Stimulated activated effector memory CD8-positive, alpha-beta T cell treated with anti-CD3 and anti-CD28 coated beads, Interleukin-12 subunit alpha, Interleukin-12 subunit beta, amount 100 ng/mL, for 72 hours (primary cell): Measurements from ENCODE around the gene PAXX.

Source experiments
- ATAC-seq: fragments of 150-1000 bp; cut with Tn5 transposase; 2 replicates; pipeline ENCODE4 v1.10.0; 2021
- DNase-seq, 2 donors: peaks; one replicate each; pipeline ENCODE4 v3.0.0; 2021 to 2022; ENCODE audit warnings: low spot score in 2 of 2
- H3K27ac Mint-ChIP-seq: one replicate; pipeline ENCODE4 v1.8.0; 2022; ENCODE audit warnings: mild to moderate bottlenecking, mixed read lengths
- H3K36me3 Mint-ChIP-seq: one replicate; pipeline ENCODE4 v1.8.0; 2022; ENCODE audit warnings: mild to moderate bottlenecking, mixed read lengths
- H3K4me1 Mint-ChIP-seq: one replicate; pipeline ENCODE4 v1.8.0; 2022; ENCODE audit warnings: mixed read lengths
- H3K4me3 Mint-ChIP-seq: one replicate; pipeline ENCODE4 v1.8.0; 2022; ENCODE audit warnings: mild to moderate bottlenecking, mixed read lengths
- H3K9me3 Mint-ChIP-seq: one replicate; pipeline ENCODE4 v1.8.0; 2022; ENCODE audit warnings: mixed read lengths

PAXX gene, protein sequence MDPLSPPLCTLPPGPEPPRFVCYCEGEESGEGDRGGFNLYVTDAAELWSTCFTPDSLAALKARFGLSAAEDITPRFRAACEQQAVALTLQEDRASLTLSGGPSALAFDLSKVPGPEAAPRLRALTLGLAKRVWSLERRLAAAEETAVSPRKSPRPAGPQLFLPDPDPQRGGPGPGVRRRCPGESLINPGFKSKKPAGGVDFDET

DNA sequence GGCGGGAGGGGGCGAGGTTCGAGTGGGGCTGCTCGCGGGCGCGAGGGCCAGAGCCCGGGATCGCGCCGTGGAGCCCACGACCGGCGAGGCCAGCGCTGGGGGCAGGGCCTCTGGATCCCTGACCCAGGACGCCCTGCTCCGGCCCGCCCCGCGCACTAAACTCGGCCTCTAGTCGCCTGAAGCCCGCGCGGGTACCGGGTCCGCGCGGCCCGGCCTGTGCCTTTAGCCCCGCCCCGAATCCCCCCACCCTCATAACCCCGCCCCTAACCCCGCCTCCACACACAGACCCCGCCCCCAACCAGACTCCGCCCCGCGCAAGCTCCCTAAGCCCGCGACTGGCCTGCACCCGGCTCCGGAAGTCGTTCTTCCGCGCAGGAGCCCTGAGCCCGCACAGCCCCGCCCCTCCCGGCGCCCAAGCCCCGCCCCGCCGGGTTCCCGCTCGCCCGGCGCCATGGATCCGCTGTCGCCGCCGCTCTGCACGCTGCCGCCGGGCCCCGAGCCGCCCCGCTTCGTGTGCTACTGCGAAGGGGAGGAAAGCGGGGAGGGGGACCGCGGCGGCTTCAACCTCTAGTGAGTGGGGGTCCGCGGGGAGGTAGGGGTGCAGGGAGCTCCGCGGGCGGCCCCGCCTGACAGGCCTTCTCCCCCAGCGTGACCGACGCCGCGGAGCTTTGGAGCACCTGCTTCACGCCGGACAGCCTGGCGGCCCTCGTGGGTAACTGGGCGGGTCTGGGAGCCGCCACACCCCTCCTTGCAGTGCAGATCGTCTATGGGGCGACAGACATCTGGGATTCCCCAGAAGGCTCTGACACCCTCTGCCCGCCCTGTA lies at the start of gene PAXX:
Gene PAXX (plus strand): TSS at position 430 of the 826 bp plus-strand sequence. CDS start 22 bp downstream, at position 452.
- ATAC-seq (peak; percentile 87), DNase-seq (peak; percentile 94 to 98)
- peak within 1 kb of the TSS; percentile 79 for H3K4me3 Mint-ChIP-seq
- H3K9me3 Mint-ChIP-seq, result no peaks in the 10 kb centered on the region
- H3K27ac Mint-ChIP-seq, result peak within 1 kb of the TSS; percentile 83
- H3K36me3 Mint-ChIP-seq, result peaks cover 14% of the 10 kb centered on the region
- H3K4me1 Mint-ChIP-seq, result peaks cover 37% of the 10 kb centered on the region

DNA sequence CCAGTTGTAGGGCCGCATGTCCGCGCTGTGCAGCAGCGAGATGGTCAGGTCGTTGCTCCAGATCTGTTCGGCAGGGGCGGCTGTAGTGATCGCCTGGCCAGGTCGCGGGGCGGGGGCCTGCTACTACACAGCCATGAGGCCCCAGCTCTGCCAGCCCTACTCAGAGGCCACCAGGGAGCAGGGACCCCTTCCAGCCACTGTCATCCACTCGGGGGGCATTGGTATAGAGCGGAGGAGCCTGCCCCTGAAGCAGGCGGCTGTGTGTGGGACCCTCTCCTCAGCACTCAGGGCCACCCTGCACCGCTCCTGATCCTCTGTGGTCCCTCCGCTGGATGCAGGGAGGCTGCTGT lies 49.4 kb upstream of the PAXX start:
- Mint-ChIP-seq H3K9me3 (no peaks in the 10 kb centered on the region), H3K4me3 (peak overlapping the region; percentile 66), H3K4me1 (peaks cover 26% of the 10 kb centered on the region), H3K27ac (peak overlapping the region; percentile 80), H3K36me3 (peaks cover 64% of the 10 kb centered on the region)
- no peak for DNase-seq
- no peak for ATAC-seq

DNA sequence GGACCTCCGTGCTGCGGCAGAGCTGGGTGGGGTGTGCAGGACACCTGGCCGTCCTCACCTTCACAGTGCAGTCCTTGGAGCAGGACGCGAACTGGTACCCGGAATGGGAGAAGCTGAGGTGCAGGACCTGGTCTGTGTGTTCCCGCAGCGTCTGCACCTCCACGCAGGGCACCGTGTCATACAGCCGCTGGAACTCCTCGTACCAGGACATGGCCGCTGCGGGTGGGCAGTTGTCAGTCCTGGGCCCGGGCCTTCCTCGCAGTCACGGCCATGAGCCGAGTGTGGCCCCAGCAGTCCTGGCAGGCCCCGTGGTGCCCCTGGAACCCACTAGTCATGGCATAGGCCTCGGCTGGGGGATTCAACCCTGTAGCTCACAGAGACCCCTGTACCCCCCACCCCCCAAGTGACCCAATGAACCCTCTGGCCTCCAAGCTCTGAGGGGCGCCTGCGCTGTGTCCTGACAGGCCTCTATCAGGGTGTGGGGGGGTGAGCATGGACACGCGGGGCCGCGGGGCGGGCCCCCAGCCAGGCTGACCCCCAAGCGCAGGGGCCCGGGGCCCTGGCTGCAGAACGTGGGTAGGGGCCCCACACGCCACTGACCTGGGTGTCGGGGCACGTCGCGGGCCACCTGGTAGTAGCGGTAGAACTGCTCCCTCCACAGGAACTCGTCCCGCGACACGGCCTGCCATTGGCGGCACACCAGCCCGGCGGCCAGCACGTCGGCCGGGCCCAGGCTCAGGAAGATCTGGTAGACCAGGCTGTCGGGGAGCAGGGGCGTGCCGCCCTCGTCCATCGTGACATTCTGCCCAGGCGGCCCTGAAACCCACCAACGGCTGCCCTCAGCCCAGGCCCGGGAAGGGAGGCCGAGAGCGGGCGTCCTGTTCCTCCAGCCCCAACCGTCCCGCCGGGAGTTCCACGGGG lies 48.7 kb upstream of the PAXX start:
- Mint-ChIP-seq H3K4me3 (peak overlapping the region; percentile 66), H3K9me3 (no peaks in the 10 kb centered on the region), H3K36me3 (peaks cover 63% of the 10 kb centered on the region), H3K4me1 (peaks cover 26% of the 10 kb centered on the region), H3K27ac (peak overlapping the region; percentile 80)
- peak; percentile 51 for ATAC-seq
- DNase-seq, result peak; percentile 50 to 79

DNA sequence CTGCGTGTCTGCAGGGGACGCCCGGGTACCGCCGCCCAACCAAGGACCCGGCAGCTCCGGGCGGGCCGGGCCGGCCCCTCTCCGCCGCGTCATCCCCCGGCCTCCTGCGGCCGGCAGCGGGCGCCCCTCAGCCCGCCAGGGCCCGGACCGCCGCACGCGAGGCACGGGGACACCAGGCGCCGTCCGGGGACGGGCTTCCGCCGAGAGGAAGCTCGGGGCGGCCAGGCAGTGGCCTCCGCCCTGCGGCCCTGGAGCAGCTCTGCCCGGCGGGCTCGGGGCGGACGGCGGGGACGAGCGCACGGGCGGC lies 48.1 kb upstream of the PAXX start:
- ATAC-seq (peak; percentile 60), DNase-seq (no peak)
- Mint-ChIP-seq H3K27ac (peak overlapping the region; percentile 80), H3K4me1 (peaks cover 25% of the 10 kb centered on the region), H3K36me3 (peaks cover 57% of the 10 kb centered on the region), H3K4me3 (peak overlapping the region; percentile 66), H3K9me3 (no peaks in the 10 kb centered on the region)

DNA sequence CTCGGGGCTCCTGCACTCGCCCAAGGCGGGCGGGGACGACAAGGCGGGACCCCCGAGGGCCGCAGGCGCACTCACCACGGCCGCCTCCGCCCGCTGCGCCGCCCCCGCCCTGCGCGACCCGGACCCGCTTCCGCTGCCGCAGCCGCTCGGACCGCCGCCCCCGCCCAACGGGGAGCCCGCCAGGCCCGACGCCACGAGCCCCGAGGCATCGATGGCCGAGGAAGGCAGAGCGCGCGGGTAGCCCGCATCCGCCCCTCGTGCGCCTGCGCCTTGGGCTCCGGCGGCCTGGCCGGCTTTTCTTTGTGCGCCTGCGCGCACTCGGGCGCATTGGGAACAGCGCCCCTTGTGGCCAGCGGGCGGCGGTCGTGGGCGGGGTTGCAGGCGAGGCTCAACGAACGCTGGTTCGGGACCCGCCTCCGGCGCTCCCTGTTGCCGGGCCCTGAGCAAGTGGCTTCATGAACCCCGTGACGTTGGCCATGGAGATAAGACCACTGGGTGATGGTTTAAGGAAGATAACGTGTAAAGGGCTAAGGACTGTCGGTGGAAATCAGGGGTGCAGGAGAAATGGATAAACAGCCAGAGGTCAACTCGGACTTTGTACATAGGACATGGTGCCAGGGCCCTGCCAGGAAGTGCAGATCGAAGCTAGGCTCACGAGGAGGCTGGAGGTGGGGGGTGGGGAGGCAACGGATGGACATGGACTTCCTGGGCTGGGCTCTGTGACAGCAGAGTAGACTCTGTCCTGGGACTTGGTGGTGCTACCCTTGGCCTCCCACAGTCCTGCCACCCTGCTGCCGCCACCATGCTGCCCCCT lies 47.5 kb upstream of the PAXX start, which contains the start of the genes C8G and FBXW5:
Gene C8G (plus strand): TSS at position 725 of the 814 bp plus-strand sequence. CDS start 78 bp downstream, at position 803.
Gene FBXW5 (minus strand): TSS at position 220 of the 814 bp plus-strand sequence. CDS start 655 bp downstream, outside the sequence.
- peaks cover 51% of the 10 kb centered on the region for H3K36me3 Mint-ChIP-seq
- H3K4me3 Mint-ChIP-seq, result peak within 1 kb of the TSS; percentile 66
- H3K4me1 Mint-ChIP-seq, result peaks cover 21% of the 10 kb centered on the region
- no peaks in the 10 kb centered on the region for H3K9me3 Mint-ChIP-seq
- peak within 1 kb of the TSS; percentile 87 for H3K27ac Mint-ChIP-seq
- DNase-seq (peak; percentile 98 to 99), ATAC-seq (peak; percentile 81)

DNA sequence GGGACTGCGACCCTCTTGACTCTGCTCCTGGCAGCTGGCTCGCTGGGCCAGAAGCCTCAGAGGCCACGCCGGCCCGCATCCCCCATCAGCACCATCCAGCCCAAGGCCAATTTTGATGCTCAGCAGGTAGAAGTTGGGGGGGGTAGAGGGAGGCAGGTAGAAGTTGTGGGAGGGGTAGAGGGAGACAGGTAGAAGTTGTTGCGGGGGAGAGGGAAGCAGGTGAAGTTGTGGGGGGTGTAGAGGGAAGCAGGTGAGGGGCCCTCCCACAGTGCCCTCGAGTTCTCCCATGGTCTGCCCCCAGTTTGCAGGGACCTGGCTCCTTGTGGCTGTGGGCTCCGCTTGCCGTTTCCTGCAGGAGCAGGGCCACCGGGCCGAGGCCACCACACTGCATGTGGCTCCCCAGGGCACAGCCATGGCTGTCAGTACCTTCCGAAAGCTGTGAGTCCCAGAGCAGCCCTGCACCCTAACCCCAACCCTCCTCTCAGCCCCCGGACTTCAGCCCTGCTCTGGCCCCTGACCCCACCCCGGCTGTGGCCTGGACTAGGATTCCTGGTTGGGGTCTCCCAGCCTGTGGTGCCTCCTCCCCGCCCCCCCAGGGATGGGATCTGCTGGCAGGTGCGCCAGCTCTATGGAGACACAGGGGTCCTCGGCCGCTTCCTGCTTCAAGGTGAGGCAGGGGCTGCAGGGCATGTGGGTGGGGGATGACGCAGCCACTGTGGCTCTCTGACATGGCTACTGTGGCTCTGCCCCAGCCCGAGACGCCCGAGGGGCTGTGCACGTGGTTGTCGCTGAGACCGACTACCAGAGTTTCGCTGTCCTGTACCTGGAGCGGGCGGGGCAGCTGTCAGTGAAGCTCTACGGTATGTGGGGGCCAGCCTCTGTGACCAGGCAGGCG lies 46.6 kb upstream of the PAXX start:
- no peak for ATAC-seq
- Mint-ChIP-seq H3K9me3 (no peaks in the 10 kb centered on the region), H3K4me1 (peaks cover 28% of the 10 kb centered on the region), H3K36me3 (peaks cover 42% of the 10 kb centered on the region), H3K27ac (no peak overlapping the region), H3K4me3 (peak overlapping the region; percentile 66)
- DNase-seq, result no peak

DNA sequence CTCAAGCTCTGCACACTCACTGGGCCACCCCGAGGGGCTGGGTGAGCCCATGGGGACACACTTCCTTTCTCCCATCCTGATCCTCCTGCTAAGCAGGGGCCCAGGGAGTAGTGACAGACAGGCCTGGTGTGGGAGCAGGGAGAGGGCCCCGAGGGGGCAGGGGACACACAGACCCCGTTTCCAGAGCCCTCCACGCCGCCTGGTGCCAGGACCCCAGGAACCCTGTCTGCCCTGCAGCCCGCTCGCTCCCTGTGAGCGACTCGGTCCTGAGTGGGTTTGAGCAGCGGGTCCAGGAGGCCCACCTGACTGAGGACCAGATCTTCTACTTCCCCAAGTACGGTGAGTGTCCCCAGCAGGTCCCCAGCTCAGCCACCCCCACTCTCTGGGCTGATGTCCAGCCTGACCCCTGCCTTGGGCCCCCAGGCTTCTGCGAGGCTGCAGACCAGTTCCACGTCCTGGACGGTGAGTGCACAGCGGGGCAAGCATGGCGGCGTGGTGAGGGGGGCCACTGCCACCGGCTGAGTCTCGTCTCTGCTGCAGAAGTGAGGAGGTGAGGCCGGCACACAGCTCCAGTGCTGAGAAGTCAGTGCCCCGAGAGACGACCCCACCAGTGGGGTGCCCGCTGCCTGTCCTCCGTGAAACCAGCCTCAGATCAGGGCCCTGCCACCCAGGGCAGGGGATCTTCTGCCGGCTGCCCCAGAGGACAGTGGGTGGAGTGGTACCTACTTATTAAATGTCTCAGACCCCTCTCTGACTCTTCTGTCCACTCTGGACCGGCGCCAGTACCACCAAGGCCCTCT lies 45.8 kb upstream of the PAXX start:
- Mint-ChIP-seq H3K27ac (no peak overlapping the region), H3K4me1 (peaks cover 28% of the 10 kb centered on the region), H3K4me3 (no peak overlapping the region), H3K9me3 (no peaks in the 10 kb centered on the region), H3K36me3 (peaks cover 34% of the 10 kb centered on the region)
- DNase-seq (no peak), ATAC-seq (no peak)

DNA sequence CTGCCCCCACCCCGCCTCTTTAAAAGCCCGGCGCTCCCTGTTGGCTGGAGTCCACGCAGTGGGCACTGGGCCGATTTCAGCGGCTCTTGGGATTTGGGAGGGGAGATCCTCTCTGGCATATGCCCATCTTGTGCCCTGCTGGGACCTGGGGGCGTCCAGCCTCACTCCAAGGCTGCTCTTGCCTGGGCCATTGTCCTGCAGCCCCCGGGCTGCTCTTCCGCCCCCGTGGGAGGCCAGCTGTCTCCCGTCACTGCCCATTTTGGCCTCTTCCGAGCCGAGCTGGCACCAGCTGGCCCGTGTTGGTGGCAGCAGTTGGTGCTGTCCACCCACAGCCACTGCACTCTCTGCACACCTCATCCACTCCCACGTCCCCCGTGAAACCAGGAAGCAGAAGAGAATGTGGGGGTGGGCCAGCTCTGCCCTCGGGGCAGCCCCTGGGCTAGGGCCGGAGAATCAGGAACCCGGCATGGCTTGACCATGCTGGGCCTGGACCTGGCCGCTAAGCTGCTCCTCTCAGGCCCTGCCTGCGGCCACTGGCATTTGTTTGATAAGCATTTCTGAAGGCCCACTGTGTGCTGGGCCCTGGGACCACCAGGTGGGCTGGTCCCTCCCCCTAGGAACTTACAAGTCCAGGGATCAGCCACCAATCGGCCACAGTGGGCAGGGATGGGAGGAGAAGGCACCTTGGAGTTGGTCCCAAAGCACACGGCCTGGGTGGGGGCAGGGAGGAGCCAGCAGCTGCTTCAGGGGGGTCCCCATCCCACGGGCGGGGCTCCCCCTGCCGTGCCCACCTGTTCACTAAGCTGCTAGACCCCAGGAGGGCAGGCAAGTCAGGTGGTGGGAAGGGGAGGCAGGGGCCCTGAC lies 45.0 kb upstream of the PAXX start:
- H3K4me3 Mint-ChIP-seq, result no peak overlapping the region
- H3K36me3 Mint-ChIP-seq, result peaks cover 26% of the 10 kb centered on the region
- H3K9me3 Mint-ChIP-seq, result no peaks in the 10 kb centered on the region
- DNase-seq, result no peak
- peaks cover 22% of the 10 kb centered on the region for H3K4me1 Mint-ChIP-seq
- no peak for ATAC-seq
- H3K27ac Mint-ChIP-seq, result no peak overlapping the region

DNA sequence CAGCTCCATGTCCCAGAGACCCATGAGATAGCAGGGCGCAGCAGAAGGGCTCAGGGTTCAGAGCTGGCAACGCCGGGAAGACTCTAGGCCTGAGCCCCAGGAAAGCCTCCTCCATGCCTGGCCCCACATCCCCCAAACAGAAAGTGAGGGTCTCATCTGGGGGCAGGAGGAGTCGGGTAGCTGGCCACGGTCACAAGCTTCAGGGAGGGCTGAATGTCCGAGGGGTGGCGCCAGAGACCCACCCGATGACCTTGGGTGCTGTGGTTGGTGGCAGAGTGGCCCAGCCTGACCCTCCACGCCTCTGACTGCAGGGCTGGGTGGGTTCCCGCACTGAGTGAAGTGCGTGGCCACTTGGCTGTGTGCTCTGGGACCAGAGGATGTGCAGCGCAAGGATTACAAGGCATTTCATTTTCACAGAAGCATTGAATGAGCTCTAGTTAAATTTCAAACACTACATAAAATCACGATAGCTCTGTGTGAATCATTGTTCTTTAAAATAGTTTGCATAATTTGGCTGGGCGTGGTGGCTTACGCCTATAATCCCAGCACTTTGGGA lies 44.2 kb upstream of the PAXX start:
- Mint-ChIP-seq H3K27ac (peak overlapping the region; percentile 92), H3K4me1 (peaks cover 15% of the 10 kb centered on the region), H3K36me3 (peaks cover 18% of the 10 kb centered on the region), H3K4me3 (peak overlapping the region; percentile 76), H3K9me3 (no peaks in the 10 kb centered on the region)
- ATAC-seq, result no peak
- no peak for DNase-seq

DNA sequence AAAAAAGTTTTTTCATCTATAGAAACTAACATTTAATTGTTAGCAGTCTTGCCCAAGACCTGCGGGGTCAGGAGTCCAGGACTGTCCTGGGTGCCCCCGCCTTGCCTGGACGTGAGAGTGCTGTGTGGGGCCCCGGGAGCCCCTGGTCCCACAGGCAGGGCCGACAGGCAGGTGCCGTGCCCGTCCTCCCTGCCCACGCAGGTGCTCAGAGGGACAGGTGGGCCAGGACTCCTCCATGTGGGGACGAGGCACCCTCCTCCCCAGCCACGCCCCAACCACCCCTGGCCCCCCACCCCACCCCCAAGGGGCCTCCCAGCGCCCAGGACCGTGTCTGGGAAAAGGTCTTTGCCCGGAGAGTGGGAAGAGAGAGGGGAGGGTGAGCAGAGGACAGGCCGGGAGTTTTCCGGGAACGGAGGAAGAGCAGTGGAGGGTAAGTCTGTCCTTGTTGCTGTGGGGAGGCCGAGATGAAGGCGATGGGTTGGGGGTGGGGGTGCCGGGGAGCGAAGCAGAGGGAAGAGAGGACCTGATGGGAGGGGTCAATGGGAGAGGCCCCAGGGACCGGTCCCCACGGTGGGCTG lies 42.9 kb upstream of the PAXX start:
- Mint-ChIP-seq H3K27ac (peak overlapping the region; percentile 92), H3K4me3 (peak overlapping the region; percentile 76), H3K4me1 (peaks cover 12% of the 10 kb centered on the region), H3K36me3 (peaks cover 7% of the 10 kb centered on the region), H3K9me3 (no peaks in the 10 kb centered on the region)
- ATAC-seq, result no peak
- DNase-seq, result no peak

DNA sequence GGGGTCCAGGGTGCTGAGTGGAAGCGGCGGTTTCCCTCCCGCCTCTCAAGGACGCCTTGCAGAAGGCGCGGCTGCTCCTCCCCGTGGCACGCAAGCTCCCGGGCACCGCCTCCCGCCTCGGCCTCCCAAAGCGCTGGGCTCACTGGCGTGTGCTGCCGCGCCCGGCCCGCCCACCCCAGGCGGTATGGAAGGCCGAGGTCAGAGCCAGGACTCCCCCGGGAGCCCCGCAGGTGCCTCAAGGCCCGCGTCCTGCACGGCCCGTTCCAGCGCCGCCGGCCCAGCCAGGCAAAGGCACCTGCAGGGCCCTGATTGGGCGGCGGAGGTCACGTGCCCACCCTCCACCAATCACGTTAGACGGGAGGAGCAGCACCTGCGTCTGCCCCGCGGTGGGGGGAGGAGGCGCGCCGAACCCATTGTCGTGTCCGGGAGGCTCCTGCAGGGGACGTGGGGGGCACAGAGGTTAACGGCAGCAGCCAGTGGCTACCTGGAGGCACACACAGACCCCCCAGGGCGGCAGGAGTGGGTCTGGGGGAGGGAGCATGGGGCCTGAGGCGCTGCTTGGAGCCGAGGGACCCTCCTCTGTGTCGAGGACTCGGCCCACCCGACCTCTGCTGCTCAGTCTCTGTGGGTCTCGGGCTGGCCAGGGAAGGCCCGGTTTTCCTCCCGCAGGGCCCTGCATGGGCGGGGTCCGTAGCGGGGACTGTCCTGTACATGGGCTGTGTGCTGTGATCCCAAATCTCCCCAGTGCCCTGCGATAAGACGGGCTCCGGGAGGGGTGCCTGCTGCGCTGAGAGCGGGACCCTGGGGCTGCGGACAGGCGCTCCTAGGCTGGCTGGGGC lies 42.2 kb upstream of the PAXX start:
- Mint-ChIP-seq H3K9me3 (no peaks in the 10 kb centered on the region), H3K27ac (peak overlapping the region; percentile 92), H3K36me3 (peaks cover 2% of the 10 kb centered on the region), H3K4me1 (peaks cover 13% of the 10 kb centered on the region), H3K4me3 (peak overlapping the region; percentile 76)
- DNase-seq (peak; percentile 88 to 99), ATAC-seq (peak; percentile 95)
